Tibial nerve (tissue), 3 donors: Measurements from ENCODE around the gene UBE2E2.

ENCODE experiments used
- CTCF ChIP-seq, 5 experiments: fragments of 200-600 bp in 3 of 5; fragments of 450-650 bp in 2 of 5; sonication (generic) in 3 of 5; IDR thresholded peaks; one replicate each; pipeline ENCODE4 v1.5.1; 2016 to 2019; ENCODE audit warnings: antibody characterized with exemption in 5 of 5, mild to moderate bottlenecking in 3 of 5, moderate library complexity in 2 of 5
- POLR2A ChIP-seq, 2 donors: fragments of 450-650 bp; IDR thresholded peaks; one replicate each; pipeline ENCODE4 v1.6.1; 2017; ENCODE audit warnings: antibody characterized with exemption in 2 of 2, mild to moderate bottlenecking in 2 of 2, moderate library complexity in 2 of 2

- no peak for TF ChIP-seq CTCF (IDR thresholded peaks at IDR 0.05)
- no peak for TF ChIP-seq POLR2A (IDR thresholded peaks at IDR 0.05)
These were observed 139.2 kb downstream of the UBE2E2 start for GRCh38 chr3:23342343-23342742.
